GM19372 (cell line): Measurements from ENCODE around the gene SLC7A8.

ENCODE experiments used
- ATAC-seq: cut with Tn5 transposase; IDR thresholded peaks from one replicate; pipeline ENCODE4 v1.9.1; 2021; ENCODE audit warnings: mild to moderate bottlenecking, low read depth, moderate library complexity; ENCODE audit not compliant: unreplicated experiment

Gene SLC7A8

DNA sequence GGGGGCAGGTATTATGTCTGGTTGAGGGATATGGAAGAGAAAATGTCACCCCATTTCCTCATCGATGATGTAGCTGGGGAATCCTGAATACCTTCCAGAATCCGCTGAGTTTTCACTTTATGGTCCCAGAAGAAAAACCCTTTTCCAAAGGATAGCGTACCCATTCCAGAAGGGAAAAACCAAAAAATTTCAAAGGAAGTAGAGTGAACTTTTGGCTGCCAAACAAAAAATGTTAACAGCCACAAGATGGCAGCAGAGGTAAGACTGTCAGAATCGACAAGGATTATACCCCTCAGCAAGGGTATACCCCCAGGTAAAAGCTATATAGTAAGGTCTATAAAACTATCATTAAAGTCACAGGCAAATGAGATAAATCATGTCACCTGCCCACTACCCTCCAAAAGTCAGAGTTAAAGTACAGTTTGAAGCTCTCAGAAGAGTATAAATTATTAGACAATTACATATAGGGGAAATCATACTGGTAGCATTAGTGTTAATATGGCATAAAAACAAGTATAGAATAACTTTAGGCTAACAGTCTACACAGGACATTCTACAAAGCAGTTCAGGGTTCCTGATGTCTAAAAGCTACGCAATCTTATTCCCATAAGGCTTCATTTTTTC, 106.6 kb downstream of the SLC7A8 start:
- no peak for ATAC-seq
